22Rv1 (cell line): ENCODE data around the gene PDP2.

Experiments used
- ZFX ChIP-seq: fragments of 450-650 bp; IDR thresholded peaks from 2 replicates; pipeline ENCODE4 v1.6.1; 2017; ENCODE audit warnings: antibody characterized with exemption, borderline replicate concordance
- TF ChIP-seq, protein P1 (sequence below): fragments of 450-650 bp; IDR thresholded peaks from 2 replicates; pipeline ENCODE4 v1.5.1; 2017; ENCODE audit warnings: mild to moderate bottlenecking

DNA sequence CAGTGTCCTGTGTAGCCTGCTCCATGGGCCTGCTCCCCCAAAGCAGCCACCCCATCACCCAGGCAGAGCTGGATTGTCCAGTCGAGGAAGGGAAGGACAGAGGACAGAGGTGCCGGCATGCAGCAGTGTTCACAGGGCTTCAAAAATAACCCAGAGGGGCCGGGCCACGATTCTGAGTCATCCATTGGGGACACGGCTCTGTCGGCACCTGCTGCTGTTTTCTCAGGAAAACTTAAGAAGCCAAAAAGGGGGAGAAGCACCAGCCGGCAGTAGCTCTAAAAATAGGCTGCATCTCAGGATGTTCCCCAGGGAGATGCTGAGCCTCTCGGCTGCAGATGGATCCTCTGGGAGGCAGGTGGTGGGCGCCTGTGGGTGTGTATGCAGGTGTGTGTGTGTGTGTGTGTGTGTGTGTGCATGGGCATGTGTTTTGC, 34.5 kb upstream of the PDP2 start:
- TF ChIP-seq, protein P1, sequence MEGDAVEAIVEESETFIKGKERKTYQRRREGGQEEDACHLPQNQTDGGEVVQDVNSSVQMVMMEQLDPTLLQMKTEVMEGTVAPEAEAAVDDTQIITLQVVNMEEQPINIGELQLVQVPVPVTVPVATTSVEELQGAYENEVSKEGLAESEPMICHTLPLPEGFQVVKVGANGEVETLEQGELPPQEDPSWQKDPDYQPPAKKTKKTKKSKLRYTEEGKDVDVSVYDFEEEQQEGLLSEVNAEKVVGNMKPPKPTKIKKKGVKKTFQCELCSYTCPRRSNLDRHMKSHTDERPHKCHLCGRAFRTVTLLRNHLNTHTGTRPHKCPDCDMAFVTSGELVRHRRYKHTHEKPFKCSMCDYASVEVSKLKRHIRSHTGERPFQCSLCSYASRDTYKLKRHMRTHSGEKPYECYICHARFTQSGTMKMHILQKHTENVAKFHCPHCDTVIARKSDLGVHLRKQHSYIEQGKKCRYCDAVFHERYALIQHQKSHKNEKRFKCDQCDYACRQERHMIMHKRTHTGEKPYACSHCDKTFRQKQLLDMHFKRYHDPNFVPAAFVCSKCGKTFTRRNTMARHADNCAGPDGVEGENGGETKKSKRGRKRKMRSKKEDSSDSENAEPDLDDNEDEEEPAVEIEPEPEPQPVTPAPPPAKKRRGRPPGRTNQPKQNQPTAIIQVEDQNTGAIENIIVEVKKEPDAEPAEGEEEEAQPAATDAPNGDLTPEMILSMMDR = no peak
- TF ChIP-seq ZFX = no peak
